IMR-90 (cell line): ENCODE results near the gene FNDC3B. TPM values are rescaled to one million over a fixed set of nuclear protein-coding genes. Genes with fewer than 3 reads are reported as not detected.

ENCODE experiments used
- ATAC-seq: fragments of 200-7000 bp; cut with Tn5 transposase; 2 replicates; pipeline ENCODE4 v1.9.1; 2020; ENCODE audit warnings: low read depth, mild to moderate bottlenecking, moderate library complexity
- BruUV-seq: library from RNA; stranded (reverse); fragments of 400-500 nt; replicated peaks from 2 replicates; lab custom pipeline; 2021; lab: Mats Ljungman, UMichigan
- CTCF ChIA-PET: fragments of 300-600 bp; formaldehyde crosslinking; extraction: SDS; loops from one replicate; lab custom pipeline; 2021; ENCODE audit warnings: antibody characterized with exemption; lab: Yijun Ruan, JAX
- POLR2A ChIA-PET: fragments of 300-600 bp; sonication (Branson Sonifier 250); formaldehyde crosslinking; loops from one replicate; lab custom pipeline; 2022; ENCODE audit warnings: antibody characterized with exemption; ENCODE audit not compliant: unreplicated experiment; lab: Charles Lee
- DNase-seq: peaks from one replicate; pipeline ENCODE4 v3.0.0; 2013
- H2AFZ ChIP-seq: replicated peaks from 2 replicates; pipeline ENCODE3; 2013; ENCODE audit warnings: low read length, mild to moderate bottlenecking; ENCODE audit not compliant: poor library complexity
- H2AK5ac ChIP-seq: 2 replicates; pipeline ENCODE4 v1.6.1; 2013; ENCODE audit warnings: low read depth, low read length, inconsistent platforms
- H2AK9ac ChIP-seq: replicated peaks from 2 replicates; pipeline ENCODE3; 2013; ENCODE audit warnings: mild to moderate bottlenecking, low read depth, low read length, moderate library complexity; ENCODE audit not compliant: poor library complexity
- H2BK120ac ChIP-seq: 2 replicates; pipeline ENCODE4 v1.6.1; 2013; ENCODE audit warnings: low read depth, low read length, inconsistent platforms
- H2BK15ac ChIP-seq: 3 replicates; pipeline ENCODE4 v1.6.1; 2013; ENCODE audit warnings: low read depth, low read length, inconsistent platforms
- H2BK20ac ChIP-seq: 2 replicates; pipeline ENCODE4 v1.6.1; 2013; ENCODE audit warnings: low read depth, mild to moderate bottlenecking, inconsistent platforms, low read length, moderate library complexity
- H2BK5ac ChIP-seq: 2 replicates; pipeline ENCODE4 v1.6.1; 2013; ENCODE audit warnings: mild to moderate bottlenecking, low read depth, low read length, inconsistent platforms; ENCODE audit not compliant: poor library complexity, severe bottlenecking
- H3K14ac ChIP-seq: replicated peaks from 2 replicates; pipeline ENCODE4 v1.6.1; 2013; ENCODE audit warnings: low read depth, low read length, inconsistent platforms
- H3K18ac ChIP-seq: 2 replicates; pipeline ENCODE4 v1.6.1; 2013; ENCODE audit warnings: low read depth, low read length, control low read depth
- H3K23ac ChIP-seq: 2 replicates; pipeline ENCODE4 v1.6.1; 2013; ENCODE audit warnings: low read depth, low read length, inconsistent platforms
- H3K27ac ChIP-seq: 2 replicates; pipeline ENCODE4 v1.5.1; 2013; ENCODE audit warnings: mild to moderate bottlenecking, control low read depth, low read length; ENCODE audit not compliant: insufficient read depth
- H3K27me3 ChIP-seq: 2 replicates; pipeline ENCODE4 v1.6.1; 2013; ENCODE audit warnings: low read length; ENCODE audit not compliant: control insufficient read depth, insufficient read depth
- H3K36me3 ChIP-seq: 2 replicates; pipeline ENCODE4 v1.6.1; 2013; ENCODE audit warnings: low read length, mixed read lengths; ENCODE audit not compliant: control insufficient read depth, insufficient read depth
- H3K4ac ChIP-seq: 2 replicates; pipeline ENCODE4 v1.6.1; 2013; ENCODE audit warnings: low read depth, low read length, inconsistent platforms
- H3K4me1 ChIP-seq: 2 replicates; pipeline ENCODE4 v1.6.1; 2013; ENCODE audit warnings: low read length, mixed read lengths; ENCODE audit not compliant: control insufficient read depth, insufficient read depth
- H3K4me2 ChIP-seq: 2 replicates; pipeline ENCODE4 v1.6.1; 2013; ENCODE audit warnings: low read depth, mild to moderate bottlenecking, control low read depth, low read length, moderate library complexity
- H3K4me3 ChIP-seq: 2 replicates; pipeline ENCODE4 v1.5.1; 2013; ENCODE audit warnings: low read depth, mild to moderate bottlenecking, control low read depth, low read length, moderate library complexity; ENCODE audit not compliant: insufficient read depth
- H3K56ac ChIP-seq: 2 replicates; pipeline ENCODE4 v1.6.1; 2013; ENCODE audit warnings: low read length, inconsistent platforms; ENCODE audit not compliant: insufficient read depth; ENCODE audit errors: extremely low read depth
- H3K79me1 ChIP-seq, 2 experiments: 2 replicates each; pipeline ENCODE4 v1.6.1; 2013; ENCODE audit warnings: low read length in 2 of 2, inconsistent platforms in 1 of 2, low read depth in 1 of 2
- H3K9ac ChIP-seq: 2 replicates; pipeline ENCODE4 v1.6.1; 2013; ENCODE audit warnings: low read depth, low read length, control low read depth
- H3K9me1 ChIP-seq: 2 replicates; pipeline ENCODE4 v1.6.1; 2013; ENCODE audit warnings: low read length, inconsistent platforms; ENCODE audit not compliant: insufficient read depth
- H3K9me3 ChIP-seq: 2 replicates; pipeline ENCODE4 v1.6.1; 2013; ENCODE audit warnings: low read length; ENCODE audit not compliant: control insufficient read depth, insufficient read depth
- H4K20me1 ChIP-seq: 2 replicates; pipeline ENCODE4 v1.6.1; 2013; ENCODE audit warnings: low read length, inconsistent platforms; ENCODE audit not compliant: insufficient read depth
- H4K5ac ChIP-seq: 2 replicates; pipeline ENCODE4 v1.6.1; 2013; ENCODE audit warnings: mild to moderate bottlenecking, low read depth, low read length, control low read depth
- H4K8ac ChIP-seq, 2 experiments: 2 replicates each; pipeline ENCODE4 v1.6.1; 2013; ENCODE audit warnings: low read depth in 2 of 2, low read length in 2 of 2, control low read depth in 1 of 2, inconsistent platforms in 1 of 2
- H4K91ac ChIP-seq: 2 replicates; pipeline ENCODE4 v1.6.1; 2013; ENCODE audit warnings: low read depth, low read length, inconsistent platforms; ENCODE audit not compliant: insufficient read depth
- CEBPB ChIP-seq: IDR thresholded peaks from 2 replicates; pipeline ENCODE4 v1.6.1; 2012; ENCODE audit warnings: low read depth, low read length, improper control_type of control experiment
- MAZ ChIP-seq: IDR thresholded peaks from 2 replicates; pipeline ENCODE4 v1.6.1; 2012; ENCODE audit warnings: low read depth, mild to moderate bottlenecking, low read length, improper control_type of control experiment, moderate library complexity, borderline replicate concordance
- WGBS, 2 experiments: methylation state at CpG; one replicate each; pipeline versions ENCODE4 v1.1.5 to v1.1.7; 2013; ENCODE audit warnings: missing lambda C conversion rate in 2 of 2; ENCODE audit not compliant: insufficient read length in 1 of 2; ENCODE audit errors: extremely low coverage in 2 of 2; 5-methylcytosine and 5-hydroxymethylcytosine counted together
- dilution Hi-C: fragments of 300-500 bp; cut with HindIII; formaldehyde crosslinking; loops from one replicate; pipeline ENCODE4 v1.14.3; 2018; ENCODE audit warnings: low sequenced_read_pairs; ENCODE audit not compliant: unreplicated experiment
- in situ Hi-C: fragments of 300-500 bp; cut with MboI; formaldehyde crosslinking; loops from 3 replicates; pipeline ENCODE4 v1.14.3; 2019; ENCODE audit warnings: low sequenced_read_pairs, inconsistent platforms, mixed read lengths
- intact Hi-C: fragments of 100-400 bp; cut with micrococcal nuclease; formaldehyde crosslinking; loops from 2 replicates; pipeline ENCODE4 v1.10.0; 2022
- polyA plus RNA-seq, 3 experiments: library from polyadenylated mRNA; depleted of rRNA; stranded (reverse); fragments of >200 nt; gene quantifications; 2 replicates each; pipeline ENCODE4 v1.2.3, GENCODE V29; 2012; ENCODE audit warnings: low replicate concordance in 1 of 3
- total RNA-seq: library from RNA; depleted of rRNA; stranded (reverse); fragments of >200 nt; gene quantifications from 2 replicates; pipeline ENCODE4 v1.2.3, GENCODE V29; 2012

Gene FNDC3B
- total and polyA plus RNA-seq, 2 of the 4 experiments (the other 2 are of a cell fraction): 23.9 to 150 TPM

- no peak overlapping the region for H3K4me2 ChIP-seq
- H3K4me1 ChIP-seq: peaks cover 25% of the 10 kb centered on the region
- H4K5ac ChIP-seq: no peak overlapping the region
- peaks cover 22% of the 10 kb centered on the region for H3K9me1 ChIP-seq
- DNase-seq (no peak), ATAC-seq (no peak)
- no peak overlapping the region for H3K14ac ChIP-seq
- no peaks in the 10 kb centered on the region for H3K9me3 ChIP-seq
- no peak overlapping the region for H3K18ac ChIP-seq
- no peak overlapping the region for H2AK9ac ChIP-seq
- H3K4me3 ChIP-seq: no peak overlapping the region
- WGBS, 2 experiments: no CpG with 5 or more reads among the region's 2 CpGs
- no peak overlapping the region for H2AFZ ChIP-seq
- H4K8ac ChIP-seq: no peak overlapping the region
- H3K36me3 ChIP-seq: peaks cover 5% of the 10 kb centered on the region
- in situ Hi-C loops (no loop called here), dilution Hi-C loops (no loop called here), intact Hi-C loops (no loop called here)
- H2BK5ac ChIP-seq: peak overlapping the region; percentile 20
- H3K56ac ChIP-seq: no peak overlapping the region
- H3K27me3 ChIP-seq: no peaks in the 10 kb centered on the region
- no peak overlapping the region for H2AK5ac ChIP-seq
- POLR2A ChIA-PET: no interaction called here
- TF ChIP-seq MAZ: no peak
- 0 out of 2 replicates have a peak, but pooled peaks have one; percentile 37 for TF ChIP-seq CEBPB
- H2BK120ac ChIP-seq: no peak overlapping the region
- peaks cover 16 to 73% of the 10 kb centered on the region in 2 experiments for H3K79me1 ChIP-seq
- H2BK15ac ChIP-seq: no peak overlapping the region
- H3K4ac ChIP-seq: no peak overlapping the region
- no peak overlapping the region for H2BK20ac ChIP-seq
- H4K91ac ChIP-seq: no peak overlapping the region
- no TSS peak for BruUV-seq
- no peak overlapping the region for H3K9ac ChIP-seq
- H3K23ac ChIP-seq: no peak overlapping the region
- no peak overlapping the region for H3K27ac ChIP-seq
- CTCF ChIA-PET: no interaction called here
- H4K20me1 ChIP-seq: peaks cover 44% of the 10 kb centered on the region
These were observed 95.0 kb downstream of the FNDC3B start for GRCh38 chr3:172134352-172134751.
